Adipocyte (in vitro differentiated cells): ENCODE results near the gene ELP2.
"Not testable (repeated sequence)": the region's sequence is repeated elsewhere in the genome, so short reads cannot be mapped to it uniquely, and the experiment has no call there.

ENCODE experiments used
- DNase-seq: peaks from one replicate; pipeline ENCODE4 v3.0.0-alpha.2; 2015; ENCODE audit warnings: low read depth
- H3K27me3 ChIP-seq: replicated peaks from 2 replicates; pipeline ENCODE4 v1.7.0; 2013; ENCODE audit warnings: mild to moderate bottlenecking, low read length, moderate library complexity; ENCODE audit not compliant: control insufficient read depth, insufficient read depth
- H3K36me3 ChIP-seq: 2 replicates; pipeline ENCODE4 v1.7.0; 2013; ENCODE audit warnings: low read length, mild to moderate bottlenecking, moderate library complexity; ENCODE audit not compliant: control insufficient read depth, insufficient read depth, severe bottlenecking
- H3K4me1 ChIP-seq: 2 replicates; pipeline ENCODE4 v1.7.0; 2013; ENCODE audit warnings: mild to moderate bottlenecking, low read length, moderate library complexity; ENCODE audit not compliant: control insufficient read depth, insufficient read depth
- H3K4me3 ChIP-seq: 2 replicates; pipeline ENCODE4 v1.7.0; 2013; ENCODE audit warnings: mild to moderate bottlenecking, low read length, moderate library complexity
- H3K9ac ChIP-seq: 2 replicates; pipeline ENCODE4 v1.7.0; 2013; ENCODE audit warnings: mild to moderate bottlenecking, low read length, moderate library complexity
- H3K9me3 ChIP-seq: 2 replicates; pipeline ENCODE4 v1.7.0; 2013; ENCODE audit warnings: mild to moderate bottlenecking, low read length, moderate library complexity; ENCODE audit not compliant: control insufficient read depth

The ELP2 gene

GRCh38 chr18:36129300-36130038 is at the start of gene ELP2, which contains the start of gene SLC39A6:
ELP2 (plus strand) TSS chr18:36129899; CDS start chr18:36129934, 35 bp downstream.
SLC39A6 (minus strand) TSS chr18:36129340; CDS start chr18:36127007, 2,333 bp downstream.
- peaks cover 11% of the 10 kb centered on the region for H3K36me3 ChIP-seq
- H3K4me1 ChIP-seq, result peaks cover 21% of the 10 kb centered on the region
- no peaks in the 10 kb centered on the region for H3K9me3 ChIP-seq
- peak; percentile 98 for DNase-seq
- peak within 1 kb of the TSS; percentile 96 for H3K9ac ChIP-seq
- no peaks in the 10 kb centered on the region for H3K27me3 ChIP-seq
- peak within 1 kb of the TSS; percentile 97 for H3K4me3 ChIP-seq

- Histone ChIP-seq H3K9me3 (peaks cover 25% of the 10 kb centered on the region), H3K4me1 (peaks cover 13% of the 10 kb centered on the region)
- not testable (repeated sequence) for DNase-seq, H3K36me3 ChIP-seq, H3K4me3 ChIP-seq, H3K9ac ChIP-seq, H3K27me3 ChIP-seq
These were observed 48.6 kb upstream of the ELP2 start for GRCh38 chr18:36081118-36081517.

- no peak for DNase-seq
- H3K27me3 ChIP-seq, result no peaks in the 10 kb centered on the region
- no peaks in the 10 kb centered on the region for H3K36me3 ChIP-seq
- H3K4me1 ChIP-seq, result peaks cover 13% of the 10 kb centered on the region
- no peak overlapping the region for H3K4me3 ChIP-seq
- H3K9ac ChIP-seq, result no peak overlapping the region
- H3K9me3 ChIP-seq, result peaks cover 25% of the 10 kb centered on the region
These were observed 46.0 kb upstream of the ELP2 start for GRCh38 chr18:36083729-36084128.

GRCh38 chr18:36085195-36085594 is 44.5 kb upstream of the ELP2 start:
- DNase-seq, result no peak
- no peaks in the 10 kb centered on the region for H3K27me3 ChIP-seq
- no peak overlapping the region for H3K4me3 ChIP-seq
- no peak overlapping the region for H3K9ac ChIP-seq
- peaks cover 20% of the 10 kb centered on the region for H3K9me3 ChIP-seq
- peaks cover 2% of the 10 kb centered on the region for H3K4me1 ChIP-seq
- no peaks in the 10 kb centered on the region for H3K36me3 ChIP-seq

- no peak overlapping the region for H3K9ac ChIP-seq
- H3K4me3 ChIP-seq, result no peak overlapping the region
- peaks cover 11% of the 10 kb centered on the region for H3K9me3 ChIP-seq
- no peaks in the 10 kb centered on the region for H3K27me3 ChIP-seq
- no peak for DNase-seq
- H3K36me3 ChIP-seq, result no peaks in the 10 kb centered on the region
- peaks cover 2% of the 10 kb centered on the region for H3K4me1 ChIP-seq
These were observed 43.5 kb upstream of the ELP2 start for GRCh38 chr18:36086186-36086585.

- Histone ChIP-seq H3K27me3 (no peaks in the 10 kb centered on the region), H3K36me3 (no peaks in the 10 kb centered on the region), H3K4me1 (peaks cover 2% of the 10 kb centered on the region), H3K9me3 (no peaks in the 10 kb centered on the region), H3K9ac (no peak overlapping the region), H3K4me3 (no peak overlapping the region)
- DNase-seq, result no peak
These were observed 41.4 kb upstream of the ELP2 start for GRCh38 chr18:36088256-36088655.

GRCh38 chr18:36089001-36089400 is 40.7 kb upstream of the ELP2 start:
- Histone ChIP-seq H3K9me3 (no peaks in the 10 kb centered on the region), H3K36me3 (no peaks in the 10 kb centered on the region), H3K4me3 (no peak overlapping the region), H3K4me1 (peaks cover 2% of the 10 kb centered on the region), H3K9ac (no peak overlapping the region), H3K27me3 (no peaks in the 10 kb centered on the region)
- DNase-seq, result peak; percentile 5

- H3K9ac ChIP-seq, H3K4me1 ChIP-seq, H3K9me3 ChIP-seq, H3K36me3 ChIP-seq, H3K4me3 ChIP-seq, H3K27me3 ChIP-seq: not testable (repeated sequence)
- DNase-seq, result peak; percentile 14
These were observed 37.6 kb upstream of the ELP2 start for GRCh38 chr18:36092116-36092515.

- Histone ChIP-seq H3K36me3 (no peaks in the 10 kb centered on the region), H3K9ac (no peak overlapping the region), H3K4me1 (no peaks in the 10 kb centered on the region), H3K27me3 (no peaks in the 10 kb centered on the region), H3K4me3 (no peak overlapping the region), H3K9me3 (no peaks in the 10 kb centered on the region)
- no peak for DNase-seq
These were observed 35.3 kb upstream of the ELP2 start for GRCh38 chr18:36094431-36094830.

- H3K9me3 ChIP-seq, result no peaks in the 10 kb centered on the region
- no peak overlapping the region for H3K9ac ChIP-seq
- peak; percentile 85 for DNase-seq
- H3K4me3 ChIP-seq, result no peak overlapping the region
- no peaks in the 10 kb centered on the region for H3K27me3 ChIP-seq
- H3K36me3 ChIP-seq, result no peaks in the 10 kb centered on the region
- H3K4me1 ChIP-seq, result no peaks in the 10 kb centered on the region
These were observed 33.7 kb upstream of the ELP2 start for GRCh38 chr18:36095936-36096519.

- H3K4me3 ChIP-seq, result no peak overlapping the region
- no peaks in the 10 kb centered on the region for H3K27me3 ChIP-seq
- peaks cover under 1% of the 10 kb centered on the region for H3K9me3 ChIP-seq
- DNase-seq, result no peak
- H3K9ac ChIP-seq, result no peak overlapping the region
- no peaks in the 10 kb centered on the region for H3K36me3 ChIP-seq
- no peaks in the 10 kb centered on the region for H3K4me1 ChIP-seq
These were observed 32.7 kb upstream of the ELP2 start for GRCh38 chr18:36096955-36097354.
